HG03025 (cell line): ENCODE data around the gene SYDE1.

ENCODE experiments used
- ATAC-seq: cut with Tn5 transposase; IDR thresholded peaks from one replicate; pipeline ENCODE4 v1.9.1; 2021; ENCODE audit warnings: mild to moderate bottlenecking, moderate library complexity; ENCODE audit not compliant: unreplicated experiment, low FRiP score

Gene SYDE1

GRCh38 chr19:15161028-15161984 lies 54.1 kb downstream of the SYDE1 start:
- no peak for ATAC-seq
